Neural crest cell (in vitro differentiated cells): ENCODE measurements around the gene CMSS1. TPM values are rescaled to one million over a fixed set of nuclear protein-coding genes. Genes with fewer than 3 reads are reported as not detected.

Experiments
- DNase-seq: peaks from one replicate; pipeline ENCODE4 v3.0.0; 2021; ENCODE audit warnings: low read depth, mixed read lengths, low spot score
- H3K27ac Mint-ChIP-seq: one replicate; pipeline ENCODE4 v1.8.0; 2021; ENCODE audit warnings: mild to moderate bottlenecking, mixed read lengths; ENCODE audit not compliant: unreplicated experiment
- H3K27me3 Mint-ChIP-seq: 2 replicates; pipeline ENCODE4 v1.8.0; 2021; ENCODE audit warnings: low read depth, mild to moderate bottlenecking, mixed read lengths
- H3K36me3 Mint-ChIP-seq: 2 replicates; pipeline ENCODE4 v1.8.0; 2021; ENCODE audit warnings: low read depth, mild to moderate bottlenecking, mixed read lengths
- H3K4me1 Mint-ChIP-seq: 2 replicates; pipeline ENCODE4 v1.8.0; 2021; ENCODE audit warnings: mixed read lengths
- H3K4me3 Mint-ChIP-seq: one replicate; pipeline ENCODE4 v1.8.0; 2021; ENCODE audit warnings: mild to moderate bottlenecking, mixed read lengths
- H3K9me3 Mint-ChIP-seq: 2 replicates; pipeline ENCODE4 v1.8.0; 2021; ENCODE audit warnings: mixed read lengths
- CTCF ChIP-seq: fragments of 200-600 bp; sonication (generic); conservative IDR thresholded peaks from 2 replicates; pipeline ENCODE4 v1.5.0; 2021; ENCODE audit warnings: antibody characterized with exemption, mild to moderate bottlenecking
- total RNA-seq: library from RNA; stranded (reverse); gene quantifications from 2 replicates; pipeline ENCODE4 v1.2.1, GENCODE V29; 2021

CMSS1 gene
- total RNA-seq, 1 donor from 2014 or later, result 60.9 TPM

GRCh38 chr3:99955773-99956562 lies 138.3 kb downstream of the CMSS1 start:
- TF ChIP-seq CTCF, result no peak
- no peak overlapping the region for H3K27ac Mint-ChIP-seq
- DNase-seq, result no peak
- no peaks in the 10 kb centered on the region for H3K36me3 Mint-ChIP-seq
- H3K4me3 Mint-ChIP-seq, result no peak overlapping the region
- H3K27me3 Mint-ChIP-seq, result no peaks in the 10 kb centered on the region
- peaks cover 20% of the 10 kb centered on the region for H3K4me1 Mint-ChIP-seq
- no peaks in the 10 kb centered on the region for H3K9me3 Mint-ChIP-seq

GRCh38 chr3:99957151-99957796 lies 139.6 kb downstream of the CMSS1 start:
- Mint-ChIP-seq H3K27ac (peak overlapping the region; percentile 2), H3K4me3 (no peak overlapping the region), H3K9me3 (no peaks in the 10 kb centered on the region), H3K27me3 (no peaks in the 10 kb centered on the region), H3K36me3 (no peaks in the 10 kb centered on the region), H3K4me1 (peaks cover 20% of the 10 kb centered on the region)
- DNase-seq, result no peak
- TF ChIP-seq CTCF, result no peak

GRCh38 chr3:99958222-99958912 lies 140.7 kb downstream of the CMSS1 start:
- no peak for TF ChIP-seq CTCF
- no peaks in the 10 kb centered on the region for H3K36me3 Mint-ChIP-seq
- no peaks in the 10 kb centered on the region for H3K9me3 Mint-ChIP-seq
- peaks cover 20% of the 10 kb centered on the region for H3K4me1 Mint-ChIP-seq
- no peaks in the 10 kb centered on the region for H3K27me3 Mint-ChIP-seq
- H3K27ac Mint-ChIP-seq, result no peak overlapping the region
- no peak for DNase-seq
- H3K4me3 Mint-ChIP-seq, result no peak overlapping the region

- Mint-ChIP-seq H3K27ac (no peak overlapping the region), H3K4me1 (peaks cover 15% of the 10 kb centered on the region), H3K4me3 (no peak overlapping the region), H3K9me3 (no peaks in the 10 kb centered on the region), H3K36me3 (no peaks in the 10 kb centered on the region), H3K27me3 (no peaks in the 10 kb centered on the region)
- no peak for TF ChIP-seq CTCF
- DNase-seq, result no peak
Observed at GRCh38 chr3:99960123-99960878, 142.6 kb downstream of the CMSS1 start.

- DNase-seq, result no peak
- no peaks in the 10 kb centered on the region for H3K27me3 Mint-ChIP-seq
- H3K4me3 Mint-ChIP-seq, result no peak overlapping the region
- H3K36me3 Mint-ChIP-seq, result no peaks in the 10 kb centered on the region
- no peaks in the 10 kb centered on the region for H3K9me3 Mint-ChIP-seq
- peaks cover 12% of the 10 kb centered on the region for H3K4me1 Mint-ChIP-seq
- TF ChIP-seq CTCF, result no peak
- no peak overlapping the region for H3K27ac Mint-ChIP-seq
Observed at GRCh38 chr3:99960941-99961340, 143.3 kb downstream of the CMSS1 start.
